ENCODE measurements around the gene CFAP210. TPM values are rescaled to one million over a fixed set of nuclear protein-coding genes. Genes with fewer than 3 reads are reported as not detected.

Gene CFAP210
- total and polyA plus RNA-seq, 4 donors, result 1.2 to 7.2 (median 3.3) TPM

DNA sequence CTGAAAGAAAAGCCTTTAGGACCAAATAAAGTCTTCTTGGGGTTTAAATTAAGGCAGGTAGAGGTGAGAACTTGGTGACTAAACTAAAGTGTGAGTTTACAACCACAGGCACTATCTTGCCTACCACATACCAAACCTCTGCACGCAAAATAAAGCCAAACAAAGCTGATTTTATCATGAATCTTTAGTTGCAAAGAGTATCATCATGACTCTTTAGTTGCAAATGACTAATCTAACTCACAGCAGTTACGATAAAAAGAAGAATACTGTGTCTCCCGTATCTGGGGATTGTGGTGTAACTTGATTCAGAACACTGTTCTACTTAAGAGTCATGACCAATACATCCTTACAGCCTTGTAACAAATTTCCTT is 11.2 kb downstream of the CFAP210 start:
- H3K9ac ChIP-seq (ENCODE audit: insufficient read depth in 1 of 2, low read length in 2 of 2), result no peak overlapping the region
- no peaks in the 10 kb centered on the region for H3K27me3 ChIP-seq (ENCODE audit: control insufficient read depth in 3 of 3, insufficient read depth in 3 of 3, low read length in 2 of 3)
- no peaks in the 10 kb centered on the region for H3K9me3 ChIP-seq (ENCODE audit: control insufficient read depth in 4 of 4, insufficient read depth in 3 of 4, low read length in 3 of 4)
- no peaks in the 10 kb centered on the region for H3K36me3 ChIP-seq (ENCODE audit: control insufficient read depth in 4 of 4, insufficient read depth in 4 of 4, low read length in 4 of 4)
- H3K4me1 ChIP-seq (ENCODE audit: control insufficient read depth in 5 of 5, insufficient read depth in 5 of 5, low read length in 5 of 5), result no peaks in the 10 kb centered on the region
- 51 to 85% methylated on average over 3 of the region's 3 CpGs for WGBS, 2 donors
- TF ChIP-seq CTCF (IDR thresholded peaks at IDR 0.05; ENCODE audit: control extremely low read depth, extremely low read depth), result no peak
- H3K27ac ChIP-seq (ENCODE audit: low read depth in 1 of 2, low read length in 1 of 2), result no peak overlapping the region
- no peak for DNase-seq
- no peak overlapping the region for H3K4me3 ChIP-seq
- ATAC-seq (ENCODE audit: insufficient read depth, low FRiP score), result no peak

DNA sequence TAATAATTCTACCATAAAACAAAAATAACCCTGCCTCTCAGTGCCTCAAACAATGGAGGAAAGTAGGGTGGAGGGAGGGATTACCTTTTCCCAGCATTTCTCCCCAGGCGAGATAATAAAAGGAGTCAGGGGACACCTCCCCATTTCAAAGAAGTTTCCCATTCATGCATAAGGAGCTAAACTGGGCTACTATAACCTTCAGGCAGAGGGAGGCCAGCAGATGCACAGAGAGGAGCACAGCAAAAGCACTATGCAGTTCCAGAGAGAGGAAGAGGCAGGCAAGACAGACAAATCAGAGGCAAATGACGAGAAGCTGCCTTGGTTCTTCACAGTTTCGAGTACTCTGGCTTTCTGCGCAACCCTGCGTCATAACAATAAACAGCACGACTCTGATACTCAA is 17.4 kb downstream of the CFAP210 start:
- TF ChIP-seq CTCF (IDR thresholded peaks at IDR 0.05; ENCODE audit: control extremely low read depth, extremely low read depth), result no peak
- Histone ChIP-seq H3K9ac (ENCODE audit: insufficient read depth in 1 of 2, low read length in 2 of 2) (no peak overlapping the region), H3K27ac (ENCODE audit: low read depth in 1 of 2, low read length in 1 of 2) (no peak overlapping the region), H3K4me1 (ENCODE audit: control insufficient read depth in 5 of 5, insufficient read depth in 5 of 5, low read length in 5 of 5) (no peaks in the 10 kb centered on the region), H3K36me3 (ENCODE audit: control insufficient read depth in 4 of 4, insufficient read depth in 4 of 4, low read length in 4 of 4) (no peaks in the 10 kb centered on the region), H3K4me3 (no peak overlapping the region), H3K27me3 (ENCODE audit: control insufficient read depth in 3 of 3, insufficient read depth in 3 of 3, low read length in 2 of 3) (no peaks in the 10 kb centered on the region), H3K9me3 (ENCODE audit: control insufficient read depth in 4 of 4, insufficient read depth in 3 of 4, low read length in 3 of 4) (no peaks in the 10 kb centered on the region)
- WGBS, 2 donors, result 90 to 95% methylated on average over 6 of the region's 6 CpGs
- DNase-seq (no peak), ATAC-seq (ENCODE audit: insufficient read depth, low FRiP score) (no peak)

GRCh38 chr2:169676357-169676756 is 17.8 kb downstream of the CFAP210 start:
- H3K4me3 ChIP-seq, result no peak overlapping the region
- H3K27me3 ChIP-seq (ENCODE audit: control insufficient read depth in 3 of 3, insufficient read depth in 3 of 3, low read length in 2 of 3), result no peaks in the 10 kb centered on the region
- no peak for TF ChIP-seq CTCF (IDR thresholded peaks at IDR 0.05; ENCODE audit: control extremely low read depth, extremely low read depth)
- no peak overlapping the region for H3K27ac ChIP-seq (ENCODE audit: low read depth in 1 of 2, low read length in 1 of 2)
- ATAC-seq (ENCODE audit: insufficient read depth, low FRiP score) (no peak), DNase-seq (no peak)
- H3K9ac ChIP-seq (ENCODE audit: insufficient read depth in 1 of 2, low read length in 2 of 2), result no peak overlapping the region
- 55 to 64% methylated on average over 3 of the region's 3 CpGs for WGBS, 2 donors
- H3K9me3 ChIP-seq (ENCODE audit: control insufficient read depth in 4 of 4, insufficient read depth in 3 of 4, low read length in 3 of 4), result no peaks in the 10 kb centered on the region
- no peaks in the 10 kb centered on the region for H3K4me1 ChIP-seq (ENCODE audit: control insufficient read depth in 5 of 5, insufficient read depth in 5 of 5, low read length in 5 of 5)
- no peaks in the 10 kb centered on the region for H3K36me3 ChIP-seq (ENCODE audit: control insufficient read depth in 4 of 4, insufficient read depth in 4 of 4, low read length in 4 of 4)

- no peaks in the 10 kb centered on the region for H3K9me3 ChIP-seq (ENCODE audit: control insufficient read depth in 4 of 4, insufficient read depth in 3 of 4, low read length in 3 of 4)
- TF ChIP-seq CTCF (IDR thresholded peaks at IDR 0.05; ENCODE audit: control extremely low read depth, extremely low read depth), result no peak
- H3K4me3 ChIP-seq, result no peak overlapping the region
- DNase-seq, result no peak
- H3K4me1 ChIP-seq (ENCODE audit: control insufficient read depth in 5 of 5, insufficient read depth in 5 of 5, low read length in 5 of 5), result no peaks in the 10 kb centered on the region
- ATAC-seq (ENCODE audit: insufficient read depth, low FRiP score), result no peak
- H3K36me3 ChIP-seq (ENCODE audit: control insufficient read depth in 4 of 4, insufficient read depth in 4 of 4, low read length in 4 of 4), result no peaks in the 10 kb centered on the region
- H3K27ac ChIP-seq (ENCODE audit: low read depth in 1 of 2, low read length in 1 of 2), result no peak overlapping the region
- no peak overlapping the region for H3K9ac ChIP-seq (ENCODE audit: insufficient read depth in 1 of 2, low read length in 2 of 2)
- WGBS, 2 donors, result 90 to 91% methylated on average over 2 of the region's 2 CpGs
- no peaks in the 10 kb centered on the region for H3K27me3 ChIP-seq (ENCODE audit: control insufficient read depth in 3 of 3, insufficient read depth in 3 of 3, low read length in 2 of 3)
Measured at GRCh38 chr2:169673921-169674320, 20.3 kb downstream of the CFAP210 start.
